ENCODE results near the gene PRKCH. TPM values are rescaled to one million over a fixed set of nuclear protein-coding genes. Genes with fewer than 3 reads are reported as not detected.

The PRKCH gene
- total RNA-seq, 1 donor from 2014 or later = 16.4 TPM

DNA sequence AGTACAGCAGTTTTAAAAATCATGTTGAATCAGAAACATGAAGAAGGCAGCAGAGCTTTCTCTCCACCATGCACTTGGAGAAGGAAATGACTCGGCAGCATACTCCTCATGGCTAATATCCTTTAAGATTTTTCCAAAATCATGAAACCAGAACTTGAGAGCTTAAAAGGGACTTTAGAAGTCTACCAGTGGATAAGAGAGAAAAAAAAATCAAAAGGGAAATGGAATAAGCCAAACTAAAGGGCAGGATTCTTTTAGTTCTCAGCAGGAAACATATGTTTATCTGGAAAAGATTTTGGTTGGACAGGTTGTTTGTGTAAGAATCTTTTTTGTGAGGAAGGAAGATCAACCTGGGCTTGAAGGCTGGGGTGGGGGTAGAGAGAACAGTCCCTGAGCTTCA is 111.8 kb downstream of the PRKCH start:
- DNase-seq (ENCODE audit: missing footprints) (no peak), ATAC-seq (no peak)
- intact Hi-C loops (cut with DNase I) = no loop called here

DNA sequence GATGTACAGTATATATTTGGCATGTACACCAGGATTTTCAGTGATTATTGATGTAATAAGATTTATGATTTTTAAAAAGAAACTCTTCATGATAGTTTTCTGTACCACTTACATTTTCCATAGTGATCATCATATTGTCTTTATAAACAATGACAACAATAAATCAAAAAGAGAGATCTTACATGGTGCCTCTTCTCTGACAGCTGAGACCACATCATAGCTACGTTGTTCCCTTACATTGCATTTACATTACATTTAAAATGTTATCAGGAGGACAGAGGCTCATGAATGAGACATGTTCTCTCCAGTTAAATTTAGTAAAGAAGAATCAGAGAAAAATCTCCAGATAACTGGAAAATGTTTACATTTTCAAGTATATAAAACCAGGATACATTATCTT is 112.4 kb downstream of the PRKCH start:
- no peak for DNase-seq (ENCODE audit: missing footprints)
- ATAC-seq = no peak
- intact Hi-C loops (cut with DNase I) = no loop called here

DNA sequence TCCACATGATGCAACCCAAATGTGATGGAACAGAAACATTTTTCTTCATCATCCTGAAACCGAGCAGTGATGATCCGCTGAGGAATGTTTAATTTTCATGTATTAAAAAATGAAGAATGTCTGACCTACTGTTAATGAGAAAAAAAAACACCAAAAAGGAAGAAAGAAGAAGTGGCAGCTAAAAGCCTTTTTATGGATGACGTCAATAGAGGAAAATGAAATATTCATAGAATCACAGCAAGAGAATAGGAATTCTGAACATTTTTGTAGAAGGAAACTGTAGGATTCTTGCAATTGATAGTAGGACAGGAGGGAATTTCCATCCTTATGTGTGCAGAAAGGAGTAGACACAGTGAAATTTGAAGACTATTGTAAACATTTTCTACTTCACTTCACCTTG is 112.9 kb downstream of the PRKCH start:
- intact Hi-C loops (cut with DNase I) = no loop called here

DNA sequence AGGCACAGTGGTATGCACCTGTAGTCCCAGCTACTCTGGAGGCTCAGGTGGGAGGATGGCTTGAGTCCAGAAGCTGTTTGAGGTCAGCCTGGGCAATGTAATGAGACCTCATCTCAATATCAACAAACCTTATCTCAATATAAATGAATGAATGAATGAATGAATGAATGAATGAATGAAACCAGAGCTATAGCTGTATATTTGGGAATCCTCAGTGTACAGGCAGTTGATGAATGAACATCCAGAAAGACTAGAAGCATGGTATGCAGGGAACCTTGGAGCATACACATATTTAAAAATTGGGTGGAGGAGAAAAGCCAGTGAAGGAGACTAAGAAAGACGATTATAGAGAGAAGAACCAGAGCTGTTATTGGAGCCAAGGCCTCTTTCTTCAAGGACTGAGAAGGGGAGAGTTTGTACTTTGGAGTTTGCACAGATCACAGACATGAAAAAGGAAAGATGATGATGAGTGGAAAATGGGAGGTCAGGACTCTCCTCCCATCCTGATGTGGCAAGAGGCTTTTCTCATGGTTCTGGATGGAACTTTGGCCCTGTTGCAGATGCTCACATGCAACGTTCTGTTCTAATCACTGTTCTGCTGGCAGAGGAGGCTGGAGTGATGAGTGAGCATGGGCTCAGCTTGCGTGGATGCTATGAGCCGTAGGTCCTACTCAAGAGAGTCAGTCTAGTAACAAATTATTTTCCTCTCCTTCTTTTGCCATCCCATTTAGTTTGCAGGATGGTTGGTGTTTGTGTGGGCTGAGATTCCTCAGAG is 114.4 kb downstream of the PRKCH start:
- intact Hi-C loops (cut with DNase I) = loop anchor here (5.0 kb wide), 2 partner anchors 113 to 138 kb away; partner anchors contain the start of gene PRKCH
- ATAC-seq (peak; percentile 44), DNase-seq (ENCODE audit: missing footprints) (no peak)

More for the DNA sequence above, 112.9 kb downstream of the PRKCH start:
- ATAC-seq = no peak
- DNase-seq (ENCODE audit: missing footprints) = no peak

DNA sequence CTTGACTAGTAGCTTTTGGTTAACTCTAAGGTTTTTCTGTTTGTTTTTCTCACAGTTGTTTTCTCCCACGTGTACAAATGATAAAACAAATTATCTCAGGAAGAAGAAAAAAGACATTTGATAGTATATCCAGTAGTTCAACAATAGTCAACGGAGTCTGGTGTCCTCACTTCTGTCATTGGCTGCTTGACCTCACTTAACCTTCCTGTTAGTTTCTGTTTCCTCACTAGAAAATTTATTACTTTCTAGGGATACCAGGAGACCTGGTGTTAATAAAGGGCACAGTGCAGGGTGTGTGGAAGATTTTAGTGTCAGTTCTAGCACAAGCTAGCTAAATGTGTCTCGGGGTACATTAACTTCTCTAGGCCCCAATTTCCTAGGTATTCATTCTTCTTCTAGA is 116.0 kb downstream of the PRKCH start:
- ATAC-seq (no peak), DNase-seq (ENCODE audit: missing footprints) (no peak)
- intact Hi-C loops (cut with DNase I) = loop anchor here (5.0 kb wide), 2 partner anchors 115 to 140 kb away; partner anchors contain the start of gene PRKCH

DNA sequence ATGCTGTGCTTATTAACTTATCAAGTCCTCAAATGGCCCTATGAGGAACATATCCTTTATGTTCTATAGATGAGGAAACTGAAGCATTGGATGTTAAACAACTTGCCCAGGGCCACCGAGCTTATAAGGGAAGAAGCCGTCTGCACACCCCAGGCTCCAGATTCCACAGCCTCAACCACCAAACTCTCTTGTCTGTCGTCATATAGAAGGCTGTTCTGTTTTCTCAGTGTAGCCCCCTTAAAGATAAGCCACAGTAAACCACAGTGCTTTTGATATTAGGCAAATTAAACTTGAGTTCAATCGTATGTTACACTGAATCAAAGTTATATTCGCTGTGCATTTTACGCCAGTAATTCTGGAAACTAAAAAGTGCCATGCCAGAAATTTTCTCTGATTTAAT is 116.7 kb downstream of the PRKCH start:
- intact Hi-C loops (cut with DNase I) = loop anchor here (5.0 kb wide), 2 partner anchors 116 to 141 kb away; partner anchors contain the start of gene PRKCH
- DNase-seq (ENCODE audit: missing footprints) = no peak
- no peak for ATAC-seq

DNA sequence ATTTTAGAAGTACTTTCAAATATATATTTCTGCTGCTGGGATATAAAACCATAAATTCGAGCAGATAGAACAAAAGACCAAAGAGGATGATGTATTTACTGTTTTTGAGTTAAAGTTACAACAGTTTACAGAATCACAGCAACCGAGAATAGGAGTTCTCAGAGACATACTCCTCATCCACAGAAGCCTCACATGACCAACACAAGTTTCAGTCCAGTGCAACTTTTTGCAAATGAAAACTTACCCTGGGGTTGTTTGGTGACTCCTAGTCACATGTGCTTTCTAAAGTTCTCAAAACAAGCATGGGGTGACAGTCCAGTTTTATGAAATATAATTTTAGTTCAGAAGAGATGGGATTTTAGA is 117.1 kb downstream of the PRKCH start:
- DNase-seq (ENCODE audit: missing footprints) = no peak
- intact Hi-C loops (cut with DNase I) = loop anchor here (5.0 kb wide), 2 partner anchors 116 to 141 kb away; partner anchors contain the start of gene PRKCH
- peak; percentile 21 for ATAC-seq

DNA sequence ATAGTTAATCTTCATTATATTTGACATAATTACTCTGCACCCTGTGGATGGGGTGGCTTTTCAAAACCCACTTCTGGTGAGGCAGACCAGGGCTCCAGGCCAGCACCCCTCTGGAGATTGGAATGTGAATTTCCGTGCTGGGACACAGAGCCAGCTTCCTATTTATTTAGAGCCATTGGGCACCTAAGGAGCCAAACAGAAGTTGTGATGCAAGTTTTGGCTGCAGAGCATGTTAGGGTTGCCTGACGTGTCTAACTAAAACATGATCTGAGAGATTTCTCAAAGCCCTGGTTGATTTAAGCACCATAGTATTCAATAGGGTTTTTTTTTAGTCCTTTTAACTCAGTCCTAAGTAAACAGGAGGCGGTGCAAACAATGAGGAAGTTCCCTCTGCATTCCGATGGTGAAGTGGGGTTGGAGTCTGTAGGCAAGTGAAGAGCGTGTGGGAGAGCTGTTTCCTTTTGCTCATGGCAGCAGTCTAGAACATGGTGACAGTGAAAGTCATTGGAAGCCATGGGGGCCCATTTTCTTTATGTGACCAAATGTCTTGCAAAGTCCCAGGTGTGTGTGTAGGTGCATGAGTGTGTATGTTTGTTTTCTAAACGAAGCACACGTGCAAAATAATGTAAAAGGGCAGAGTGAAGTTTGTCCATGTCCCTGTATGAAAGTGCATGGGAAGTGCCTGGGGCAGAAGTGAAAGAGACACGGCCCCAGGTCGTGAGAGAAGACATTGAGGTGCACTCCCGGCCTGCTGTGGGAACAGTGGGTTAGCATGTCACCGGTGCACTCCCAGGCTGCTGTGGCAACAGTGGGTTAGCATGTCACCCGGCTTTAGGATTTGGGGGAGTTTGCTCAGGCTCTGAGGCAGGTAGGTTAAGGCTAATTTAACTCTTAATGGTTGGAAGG is 117.7 kb downstream of the PRKCH start:
- ATAC-seq = peak; percentile 69
- intact Hi-C loops (cut with DNase I) = loop anchor here (5.0 kb wide), 2 partner anchors 117 to 142 kb away; partner anchors contain the start of gene PRKCH
- DNase-seq (ENCODE audit: missing footprints) = no peak

DNA sequence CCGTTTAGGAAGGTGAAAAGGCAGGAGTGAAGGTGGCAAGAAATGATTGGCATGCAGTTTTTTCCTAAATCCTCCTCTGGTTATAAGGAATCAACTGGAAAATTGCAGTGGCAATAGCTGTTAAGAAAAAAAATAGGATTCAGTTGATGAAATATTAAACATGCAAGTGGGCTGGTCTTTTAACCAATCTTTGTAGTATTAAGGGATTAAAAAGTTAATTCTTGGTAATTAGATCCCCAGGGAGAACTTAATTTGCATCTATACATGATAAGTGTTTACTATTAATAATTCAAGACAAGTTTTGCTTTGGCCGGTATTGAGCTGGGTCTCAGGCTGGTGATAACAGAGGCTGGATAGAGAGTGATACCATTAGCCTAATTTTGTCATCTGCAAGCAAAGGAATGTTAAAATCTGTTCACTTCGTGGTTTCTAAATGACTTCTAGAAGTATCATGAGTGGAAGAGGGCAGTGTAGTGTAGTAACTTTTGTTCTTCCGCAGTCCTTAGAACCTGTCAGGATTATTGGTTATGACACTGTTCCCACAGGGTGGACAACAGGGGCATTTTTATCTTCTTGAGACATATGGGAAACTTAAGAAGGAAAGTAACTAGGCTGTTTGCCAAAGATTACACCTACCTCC is 118.5 kb downstream of the PRKCH start:
- DNase-seq (ENCODE audit: missing footprints) = no peak
- ATAC-seq = no peak
- intact Hi-C loops (cut with DNase I) = loop anchor here (5.0 kb wide), 2 partner anchors 118 to 143 kb away; partner anchors contain the start of gene PRKCH

DNA sequence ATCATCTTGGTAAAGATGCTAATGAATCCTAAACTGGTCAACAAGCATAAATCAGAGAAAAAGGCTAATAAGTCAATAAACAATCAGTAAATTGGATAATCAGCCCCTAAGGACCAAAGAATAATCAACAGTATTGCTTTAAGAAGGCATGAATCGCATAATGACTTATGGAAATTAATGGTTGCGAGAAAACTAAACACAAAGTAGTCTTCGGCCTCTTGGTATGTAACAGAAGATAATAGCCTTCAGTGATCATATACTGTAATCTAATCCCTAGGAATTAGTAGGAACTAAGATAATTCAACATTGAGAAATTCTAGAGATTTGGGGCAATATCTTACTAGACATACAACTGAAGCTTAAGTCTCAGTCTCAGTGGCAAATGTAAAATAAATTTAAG is 122.1 kb downstream of the PRKCH start:
- DNase-seq (ENCODE audit: missing footprints) (no peak), ATAC-seq (no peak)
- intact Hi-C loops (cut with DNase I) = no loop called here

DNA sequence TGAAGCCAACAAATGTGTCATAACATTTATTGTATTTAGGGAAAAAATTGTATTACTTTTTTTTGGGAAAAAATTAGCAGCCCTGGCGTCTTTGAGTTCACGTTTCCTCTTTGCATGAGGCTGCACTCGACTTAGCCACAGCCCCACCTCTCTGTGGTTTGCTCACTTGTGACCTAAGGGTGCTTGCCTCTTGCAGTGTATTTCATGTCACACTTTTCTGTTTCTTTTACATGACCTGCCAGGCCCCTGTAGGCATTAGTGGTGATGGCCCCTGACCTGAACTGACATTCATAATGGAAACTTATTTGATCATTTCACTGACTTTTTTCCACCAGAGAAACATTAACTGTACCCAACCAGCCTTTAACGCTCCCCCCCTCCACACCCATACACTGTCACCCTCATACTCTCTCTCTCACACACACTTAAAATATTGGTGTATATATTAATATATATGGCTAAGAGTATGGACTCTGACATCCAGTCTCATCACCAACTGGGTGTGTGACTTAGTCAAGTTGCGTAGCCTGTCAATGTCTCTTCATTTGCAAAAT is 122.9 kb downstream of the PRKCH start:
- ATAC-seq = no peak
- no peak for DNase-seq (ENCODE audit: missing footprints)
- intact Hi-C loops (cut with DNase I) = no loop called here

DNA sequence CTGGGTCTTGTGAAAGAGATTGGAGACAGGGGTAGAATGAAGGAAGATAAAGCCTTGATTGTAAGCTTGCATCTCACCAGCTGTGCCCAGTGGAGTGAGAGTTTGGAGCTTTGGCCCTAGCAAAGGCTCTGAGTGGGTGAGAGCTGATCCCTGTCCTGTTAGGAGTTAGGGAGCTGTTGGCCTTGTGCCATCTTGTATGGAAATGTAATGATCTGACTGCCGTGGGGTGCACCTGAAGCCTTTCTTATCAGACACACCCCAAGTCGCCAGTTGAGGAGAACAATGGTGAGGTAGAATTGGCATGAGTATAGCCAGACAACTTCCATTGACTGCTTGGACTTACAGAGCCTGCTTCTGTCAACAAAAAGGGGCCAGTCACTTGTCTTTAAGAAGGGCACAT is 130.1 kb downstream of the PRKCH start:
- DNase-seq (ENCODE audit: missing footprints) (no peak), ATAC-seq (no peak)
- intact Hi-C loops (cut with DNase I) = loop anchor here (10.0 kb wide), 1 partner anchor 673 kb away; no protein-coding TSS in a partner anchor

DNA sequence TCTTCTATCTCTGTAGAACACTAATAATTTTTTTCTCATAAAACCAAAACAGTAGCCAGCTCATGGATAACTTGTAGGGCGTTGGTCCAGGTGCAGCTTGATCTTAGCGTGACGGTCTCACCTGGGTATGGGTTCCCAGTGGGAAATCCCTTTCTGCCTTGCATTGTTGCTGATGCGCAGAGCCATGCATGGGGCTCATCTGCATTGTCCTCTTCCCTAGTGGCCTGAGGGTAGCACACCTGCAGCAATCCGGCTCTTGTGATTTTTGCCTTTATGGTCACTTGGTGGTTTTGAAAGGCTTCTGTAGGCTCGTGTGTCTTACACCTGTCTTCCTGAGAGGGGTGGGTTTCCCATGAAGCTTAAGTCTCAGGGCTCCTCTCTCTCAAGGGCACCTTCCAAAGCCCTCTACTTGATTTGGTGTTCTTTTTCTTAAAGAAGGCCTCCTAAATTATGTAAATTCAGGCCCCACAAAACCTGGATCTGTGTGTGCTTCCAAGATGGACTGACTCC is 130.6 kb downstream of the PRKCH start:
- intact Hi-C loops (cut with DNase I) = loop anchor here (10.0 kb wide), 1 partner anchor 673 kb away; no protein-coding TSS in a partner anchor
- no peak for ATAC-seq
- DNase-seq (ENCODE audit: missing footprints) = no peak

DNA sequence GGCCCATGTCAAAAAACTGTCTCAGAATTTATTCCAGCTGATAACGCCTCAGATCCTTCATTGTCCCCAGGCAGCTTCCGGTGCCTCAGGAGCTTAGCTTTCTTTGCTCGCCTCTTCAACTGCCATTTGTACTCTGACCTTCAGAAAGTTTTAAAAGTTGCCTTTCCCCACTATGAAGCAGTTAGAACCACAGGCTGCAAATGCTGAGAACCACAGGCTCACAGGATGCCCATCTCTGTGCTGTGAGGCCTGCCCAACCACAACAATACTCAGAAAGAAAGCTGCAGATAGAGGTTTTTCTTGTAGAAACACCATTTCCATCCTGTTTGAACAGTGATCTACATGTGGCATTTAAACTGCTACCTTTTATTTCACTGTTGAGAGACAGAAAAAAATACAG is 131.1 kb downstream of the PRKCH start:
- intact Hi-C loops (cut with DNase I) = loop anchor here (10.0 kb wide), 1 partner anchor 672 kb away; no protein-coding TSS in a partner anchor
- no peak for ATAC-seq
- no peak for DNase-seq (ENCODE audit: missing footprints)

DNA sequence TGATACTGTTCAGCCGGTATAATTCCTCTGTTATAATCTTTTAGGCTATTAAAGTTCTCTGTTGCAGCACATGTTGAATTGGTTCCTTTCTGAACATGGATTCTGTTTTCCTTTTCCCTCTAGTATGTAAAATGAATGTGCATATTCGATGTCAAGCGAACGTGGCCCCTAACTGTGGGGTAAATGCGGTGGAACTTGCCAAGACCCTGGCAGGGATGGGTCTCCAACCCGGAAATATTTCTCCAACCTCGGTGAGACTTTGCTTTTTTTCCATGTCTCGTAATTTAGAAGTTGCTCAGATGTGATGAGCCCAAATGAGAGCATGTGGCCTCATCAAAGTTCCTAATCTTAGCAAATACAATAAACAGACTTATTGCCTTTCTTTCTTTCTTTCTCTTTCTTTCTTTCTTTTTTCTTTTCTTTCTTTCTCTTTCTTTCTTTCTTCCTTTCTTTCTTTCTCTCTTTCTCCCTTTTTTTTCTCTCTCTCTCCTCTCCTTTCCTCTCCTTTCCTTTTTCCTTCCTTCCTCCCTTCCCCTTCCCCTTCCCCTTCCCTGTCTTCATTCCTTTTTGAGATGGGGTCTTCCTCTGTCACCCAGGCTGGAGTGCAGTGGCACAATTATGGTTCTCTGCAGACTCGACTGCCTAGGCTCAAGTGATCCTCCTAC is 131.9 kb downstream of the PRKCH start:
- DNase-seq (ENCODE audit: missing footprints) (no peak), ATAC-seq (no peak)
- intact Hi-C loops (cut with DNase I) = loop anchor here (10.0 kb wide), 1 partner anchor 672 kb away; no protein-coding TSS in a partner anchor

DNA sequence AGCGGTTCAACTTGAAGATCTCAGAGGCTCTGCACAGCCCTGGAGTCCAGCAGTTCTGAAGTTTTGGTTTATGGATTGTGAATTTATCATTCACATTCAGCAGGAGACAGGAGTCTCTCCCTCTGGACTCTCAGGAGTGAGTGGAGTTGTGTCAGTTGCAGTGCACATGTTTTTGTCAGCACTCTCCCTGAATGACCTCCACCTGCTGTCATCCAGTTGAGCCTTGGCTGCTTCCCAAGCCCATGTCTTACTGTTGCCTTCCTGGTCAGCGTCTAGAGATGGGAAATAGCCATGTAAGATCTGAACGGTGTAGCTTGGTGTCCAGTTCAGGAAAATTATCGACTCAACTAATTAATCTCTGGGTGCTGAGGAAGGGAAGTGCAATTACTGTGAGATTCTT is 133.2 kb downstream of the PRKCH start:
- intact Hi-C loops (cut with DNase I) = loop anchor here (10.0 kb wide), 1 partner anchor 670 kb away; no protein-coding TSS in a partner anchor
- DNase-seq (ENCODE audit: missing footprints) (no peak), ATAC-seq (peak; percentile 87)

DNA sequence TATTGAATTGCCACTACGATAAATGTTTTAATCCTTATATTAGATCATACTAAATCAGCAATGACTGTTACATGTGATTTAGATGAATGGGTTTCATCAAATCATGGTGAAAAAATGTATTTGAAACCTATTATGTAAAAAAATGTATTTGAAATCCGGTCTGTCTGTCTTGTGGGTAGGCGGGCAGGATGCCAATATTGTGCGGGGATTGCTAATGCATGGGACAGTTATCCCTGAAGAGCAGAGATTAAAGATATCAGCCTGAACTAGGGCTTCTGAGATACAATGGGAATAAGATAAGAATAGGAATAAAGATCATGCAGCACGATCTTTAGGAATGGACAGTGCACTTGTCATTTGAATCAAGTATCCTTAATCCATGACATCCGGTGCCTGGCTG is 134.0 kb downstream of the PRKCH start:
- ATAC-seq (no peak), DNase-seq (ENCODE audit: missing footprints) (no peak)
- intact Hi-C loops (cut with DNase I) = loop anchor here (10.0 kb wide), 1 partner anchor 669 kb away; no protein-coding TSS in a partner anchor

DNA sequence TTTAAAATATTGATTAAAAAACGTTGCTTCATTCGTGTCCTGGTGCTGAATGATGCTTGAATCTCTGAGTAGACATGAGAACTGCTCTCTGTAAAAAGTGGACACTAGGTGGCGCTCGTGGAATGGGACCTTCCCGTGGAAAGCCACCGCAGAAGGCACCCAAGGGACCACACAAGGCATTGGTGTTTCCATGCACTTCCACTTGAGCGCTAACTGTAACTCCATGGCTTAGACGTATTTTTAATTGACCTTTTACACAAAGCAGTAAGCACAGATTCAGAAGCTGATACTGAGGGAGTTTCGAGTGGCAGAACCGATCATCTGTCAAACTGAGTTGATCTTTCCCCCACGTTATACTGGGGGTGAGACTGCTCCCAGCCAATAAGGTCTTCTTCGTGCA is 135.3 kb downstream of the PRKCH start:
- ATAC-seq (peak; percentile 75), DNase-seq (ENCODE audit: missing footprints) (peak; percentile 87)
- intact Hi-C loops (cut with DNase I) = loop anchor here (2.0 to 10.0 kb wide), 2 partner anchors 382 to 668 kb away; no protein-coding TSS in a partner anchor
